Measurements from ENCODE around the gene CRYL1. TPM values are rescaled to one million over a fixed set of nuclear protein-coding genes. Genes with fewer than 3 reads are reported as not detected.

The CRYL1 gene
- total and polyA plus RNA-seq, 2 experiments from 2014 or later: 11.3 to 16.1 TPM

DNA sequence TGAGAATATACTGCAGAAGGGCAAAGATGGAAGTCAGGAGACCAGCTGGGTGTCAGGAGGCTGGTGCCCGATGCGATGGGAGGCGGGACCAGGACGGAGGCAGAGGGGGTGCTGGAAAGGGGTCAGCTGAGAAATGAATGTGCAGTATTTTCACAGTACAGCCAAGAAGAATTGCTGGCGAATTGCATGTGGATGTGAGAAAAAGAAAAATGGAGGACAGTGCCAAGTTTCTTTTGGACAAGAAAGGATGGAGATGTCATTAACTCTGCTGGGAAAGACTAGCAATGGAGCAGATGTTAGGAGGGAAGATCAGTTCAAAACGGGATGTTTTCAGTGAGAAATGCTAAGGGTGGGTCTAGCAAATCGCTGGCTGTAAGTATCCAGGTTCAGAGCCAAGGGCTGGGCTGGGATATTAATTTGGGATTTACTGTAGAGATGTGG is 7.0 kb downstream of the CRYL1 start:
- H3K4me3 ChIP-seq: no peak overlapping the region
- in situ Hi-C loops (cut with MboI): no loop called here
- H3K27me3 ChIP-seq (replicated peaks; ENCODE audit: insufficient read depth): no peaks in the 10 kb centered on the region
- no peaks in the 10 kb centered on the region for H3F3A ChIP-seq (ENCODE audit: insufficient read depth)
- H4K20me1 ChIP-seq (ENCODE audit: insufficient read depth): no peaks in the 10 kb centered on the region
- H3K9ac ChIP-seq: no peak overlapping the region
- TF ChIP-seq EZH2 (IDR thresholded peaks at IDR 0.05; ENCODE audit: insufficient read depth, poor library complexity, severe bottlenecking): no peak
- TF ChIP-seq EZH2phosphoT487 (IDR thresholded peaks at IDR 0.05; ENCODE audit: insufficient read depth, low read depth): no peak
- no peak overlapping the region for H3K4me2 ChIP-seq (ENCODE audit: unreplicated experiment)
- no peaks in the 10 kb centered on the region for H3K9me2 ChIP-seq (ENCODE audit: insufficient read depth)
- H3K27ac ChIP-seq: no peak overlapping the region
- WGBS, 2 experiments (ENCODE audit: low coverage in 1 of 2, low lambda C conversion rate in 2 of 2, missing lambda C conversion rate in 2 of 2): 22 to 25% methylated on average over 7 of the region's 7 CpGs
- no peaks in the 10 kb centered on the region for H3K36me3 ChIP-seq (ENCODE audit: low read depth)
- H3K9me3 ChIP-seq (ENCODE audit: low read depth): no peaks in the 10 kb centered on the region
- no peaks in the 10 kb centered on the region for H3K79me2 ChIP-seq (ENCODE audit: insufficient read depth)
- no peak for DNase-seq
- H3K4me1 ChIP-seq (ENCODE audit: insufficient read depth): no peaks in the 10 kb centered on the region
- peak overlapping the region; percentile 10; the same call in 1 of the 2 replicates for H2AFZ ChIP-seq

GRCh38 chr13:20514866-20515265 is 10.8 kb downstream of the CRYL1 start:
- Histone ChIP-seq H3K79me2 (ENCODE audit: insufficient read depth) (no peaks in the 10 kb centered on the region), H3K36me3 (ENCODE audit: low read depth) (0 out of 2 replicates have a peak, but pooled peaks cover 5% of the 10 kb centered on the region), H3K27ac (no peak overlapping the region), H3K4me3 (no peak overlapping the region), H3K9me3 (ENCODE audit: low read depth) (no peaks in the 10 kb centered on the region), H3K9ac (no peak overlapping the region), H2AFZ (no peak overlapping the region), H3F3A (ENCODE audit: insufficient read depth) (no peaks in the 10 kb centered on the region), H3K4me1 (ENCODE audit: insufficient read depth) (no peaks in the 10 kb centered on the region), H4K20me1 (ENCODE audit: insufficient read depth) (no peaks in the 10 kb centered on the region), H3K4me2 (ENCODE audit: unreplicated experiment) (no peak overlapping the region), H3K27me3 (replicated peaks; ENCODE audit: insufficient read depth) (no peaks in the 10 kb centered on the region), H3K9me2 (ENCODE audit: insufficient read depth) (no peaks in the 10 kb centered on the region)
- 93 to 100% methylated on average over 2 of the region's 2 CpGs for WGBS, 2 experiments (ENCODE audit: low coverage in 1 of 2, low lambda C conversion rate in 2 of 2, missing lambda C conversion rate in 2 of 2)
- in situ Hi-C loops (cut with MboI): no loop called here
- TF ChIP-seq EZH2 (IDR thresholded peaks at IDR 0.05; ENCODE audit: insufficient read depth, poor library complexity, severe bottlenecking): no peak
- TF ChIP-seq EZH2phosphoT487 (IDR thresholded peaks at IDR 0.05; ENCODE audit: insufficient read depth, low read depth): no peak
- no peak for DNase-seq

- H3K27me3 ChIP-seq (replicated peaks; ENCODE audit: insufficient read depth): no peaks in the 10 kb centered on the region
- no peak overlapping the region for H2AFZ ChIP-seq
- H3K27ac ChIP-seq: no peak overlapping the region
- in situ Hi-C loops (cut with MboI): no loop called here
- no peaks in the 10 kb centered on the region for H3F3A ChIP-seq (ENCODE audit: insufficient read depth)
- no peak overlapping the region for H3K9ac ChIP-seq
- H4K20me1 ChIP-seq (ENCODE audit: insufficient read depth): no peaks in the 10 kb centered on the region
- H3K4me2 ChIP-seq (ENCODE audit: unreplicated experiment): no peak overlapping the region
- no peaks in the 10 kb centered on the region for H3K79me2 ChIP-seq (ENCODE audit: insufficient read depth)
- TF ChIP-seq EZH2 (IDR thresholded peaks at IDR 0.05; ENCODE audit: insufficient read depth, poor library complexity, severe bottlenecking) (no peak), EZH2phosphoT487 (IDR thresholded peaks at IDR 0.05; ENCODE audit: insufficient read depth, low read depth) (no peak)
- H3K36me3 ChIP-seq (ENCODE audit: low read depth): 0 out of 2 replicates have a peak, but pooled peaks cover 5% of the 10 kb centered on the region
- no peak overlapping the region for H3K4me3 ChIP-seq
- H3K9me3 ChIP-seq (ENCODE audit: low read depth): no peaks in the 10 kb centered on the region
- no peaks in the 10 kb centered on the region for H3K9me2 ChIP-seq (ENCODE audit: insufficient read depth)
- WGBS, 2 experiments (ENCODE audit: low coverage in 1 of 2, low lambda C conversion rate in 2 of 2, missing lambda C conversion rate in 2 of 2): 92 to 98% methylated on average over 4 of the region's 4 CpGs
- DNase-seq: no peak
- no peaks in the 10 kb centered on the region for H3K4me1 ChIP-seq (ENCODE audit: insufficient read depth)
Measured at GRCh38 chr13:20513466-20513995, 12.1 kb downstream of the CRYL1 start.

- TF ChIP-seq EZH2 (IDR thresholded peaks at IDR 0.05; ENCODE audit: insufficient read depth, poor library complexity, severe bottlenecking) (no peak), EZH2phosphoT487 (IDR thresholded peaks at IDR 0.05; ENCODE audit: insufficient read depth, low read depth) (no peak)
- WGBS, 2 experiments (ENCODE audit: low coverage in 1 of 2, low lambda C conversion rate in 2 of 2, missing lambda C conversion rate in 2 of 2): 78 to 82% methylated on average over 10 of the region's 10 CpGs
- in situ Hi-C loops (cut with MboI): no loop called here
Measured at GRCh38 chr13:20512042-20512683, 13.5 kb downstream of the CRYL1 start.

More at GRCh38 chr13:20512042-20512683, 13.5 kb downstream of the CRYL1 start:
- Histone ChIP-seq H3K9me2 (ENCODE audit: insufficient read depth) (no peaks in the 10 kb centered on the region), H3K9me3 (ENCODE audit: low read depth) (no peaks in the 10 kb centered on the region), H3K4me1 (ENCODE audit: insufficient read depth) (no peaks in the 10 kb centered on the region), H4K20me1 (ENCODE audit: insufficient read depth) (no peaks in the 10 kb centered on the region), H3K36me3 (ENCODE audit: low read depth) (0 out of 2 replicates have a peak, but pooled peaks cover 5% of the 10 kb centered on the region), H3K4me2 (ENCODE audit: unreplicated experiment) (no peak overlapping the region), H3F3A (ENCODE audit: insufficient read depth) (no peaks in the 10 kb centered on the region), H3K27ac (no peak overlapping the region), H3K4me3 (no peak overlapping the region), H3K9ac (no peak overlapping the region), H2AFZ (no peak overlapping the region), H3K79me2 (ENCODE audit: insufficient read depth) (no peaks in the 10 kb centered on the region), H3K27me3 (replicated peaks; ENCODE audit: insufficient read depth) (no peaks in the 10 kb centered on the region)
- DNase-seq: no peak

All from GM23248 (cell line).